BJ (cell line): Measurements from ENCODE around the gene AQP5. TPM values are rescaled to one million over a fixed set of nuclear protein-coding genes. Genes with fewer than 3 reads are reported as not detected.

Experiments used
- CTCF ChIA-PET: fragments of 350-600 bp; formaldehyde crosslinking; extraction: SDS; loops from one replicate; lab custom pipeline; 2021; ENCODE audit warnings: antibody characterized with exemption, inconsistent platforms; lab: Yijun Ruan, JAX
- POLR2A ChIA-PET: fragments of 300-600 bp; sonication (Branson Sonifier 250); formaldehyde crosslinking; extraction: SDS; loops from one replicate; lab custom pipeline; 2021; ENCODE audit warnings: antibody characterized with exemption; lab: Charles Lee
- DNase-seq: peaks from one replicate; pipeline ENCODE4 v3.0.0-alpha.2; 2011; ENCODE audit warnings: low read depth
- H3K27me3 ChIP-seq: 2 replicates; pipeline ENCODE4 v1.6.0; 2011; ENCODE audit warnings: low read length; ENCODE audit not compliant: control insufficient read depth, insufficient read depth
- H3K36me3 ChIP-seq: 2 replicates; pipeline ENCODE4 v1.5.1; 2011; ENCODE audit warnings: low read length; ENCODE audit not compliant: control insufficient read depth, insufficient read depth
- H3K4me3 ChIP-seq: 2 replicates; pipeline ENCODE4 v1.5.1; 2011; ENCODE audit warnings: low read depth, mild to moderate bottlenecking, control low read depth, low read length
- polyA plus RNA-seq: library from polyadenylated mRNA; depleted of rRNA; stranded (reverse); fragments of >200 nt; gene quantifications from 2 replicates; pipeline ENCODE4 v1.2.3, GENCODE V29; 2011
- TF ChIP-seq, protein P1 (sequence below): IDR thresholded peaks from 2 replicates; pipeline ENCODE4 v1.5.1; 2011; ENCODE audit warnings: low read depth, mild to moderate bottlenecking, control low read depth, inconsistent platforms, low read length, moderate library complexity; ENCODE audit not compliant: insufficient read depth

Gene AQP5
- polyA plus RNA-seq, 1 experiment = not detected

- ChIA-PET POLR2A (no interaction called here), CTCF (interaction anchor here (0.6 to 3.9 kb wide), 34 partner anchors 9 to 1272 kb away, joined by 3 to 51 read pairs (median 5); partner anchors contain the start of genes AQP5 and POU6F1)
- H3K27me3 ChIP-seq = peaks cover 5% of the 10 kb centered on the region
- H3K36me3 ChIP-seq = no peaks in the 10 kb centered on the region
- TF ChIP-seq, protein P1, sequence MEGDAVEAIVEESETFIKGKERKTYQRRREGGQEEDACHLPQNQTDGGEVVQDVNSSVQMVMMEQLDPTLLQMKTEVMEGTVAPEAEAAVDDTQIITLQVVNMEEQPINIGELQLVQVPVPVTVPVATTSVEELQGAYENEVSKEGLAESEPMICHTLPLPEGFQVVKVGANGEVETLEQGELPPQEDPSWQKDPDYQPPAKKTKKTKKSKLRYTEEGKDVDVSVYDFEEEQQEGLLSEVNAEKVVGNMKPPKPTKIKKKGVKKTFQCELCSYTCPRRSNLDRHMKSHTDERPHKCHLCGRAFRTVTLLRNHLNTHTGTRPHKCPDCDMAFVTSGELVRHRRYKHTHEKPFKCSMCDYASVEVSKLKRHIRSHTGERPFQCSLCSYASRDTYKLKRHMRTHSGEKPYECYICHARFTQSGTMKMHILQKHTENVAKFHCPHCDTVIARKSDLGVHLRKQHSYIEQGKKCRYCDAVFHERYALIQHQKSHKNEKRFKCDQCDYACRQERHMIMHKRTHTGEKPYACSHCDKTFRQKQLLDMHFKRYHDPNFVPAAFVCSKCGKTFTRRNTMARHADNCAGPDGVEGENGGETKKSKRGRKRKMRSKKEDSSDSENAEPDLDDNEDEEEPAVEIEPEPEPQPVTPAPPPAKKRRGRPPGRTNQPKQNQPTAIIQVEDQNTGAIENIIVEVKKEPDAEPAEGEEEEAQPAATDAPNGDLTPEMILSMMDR = peak; percentile 93
- no peak overlapping the region for H3K4me3 ChIP-seq
- peak; percentile 9 for DNase-seq
These were observed 16.1 kb upstream of the AQP5 start for GRCh38 chr12:49945394-49946080.

GRCh38 chr12:49946086-49946485 is 15.6 kb upstream of the AQP5 start:
- POLR2A ChIA-PET = no interaction called here
- peaks cover 5% of the 10 kb centered on the region for H3K27me3 ChIP-seq
- TF ChIP-seq, protein P1 = no peak
- H3K4me3 ChIP-seq = no peak overlapping the region
- no peak for DNase-seq
- CTCF ChIA-PET = interaction anchor here (0.6 to 3.9 kb wide), 35 partner anchors 9 to 1272 kb away, joined by 3 to 51 read pairs (median 5); partner anchors contain the start of genes AQP5 and POU6F1
- no peaks in the 10 kb centered on the region for H3K36me3 ChIP-seq

- Histone ChIP-seq H3K27me3 (peaks cover 5% of the 10 kb centered on the region), H3K36me3 (no peaks in the 10 kb centered on the region), H3K4me3 (no peak overlapping the region)
- DNase-seq = no peak
- POLR2A ChIA-PET = no interaction called here
- TF ChIP-seq, protein P1 = no peak
- CTCF ChIA-PET = interaction anchor here (0.6 to 3.9 kb wide), 24 partner anchors 8 to 128 kb away, joined by 3 to 51 read pairs (median 8); partner anchors contain the start of gene AQP5
These were observed 15.2 kb upstream of the AQP5 start for GRCh38 chr12:49946497-49946896.

GRCh38 chr12:49947593-49948226 is 14.0 kb upstream of the AQP5 start:
- H3K36me3 ChIP-seq = no peaks in the 10 kb centered on the region
- H3K27me3 ChIP-seq = peaks cover 7% of the 10 kb centered on the region
- H3K4me3 ChIP-seq = no peak overlapping the region
- TF ChIP-seq, protein P1 = no peak
- POLR2A ChIA-PET = no interaction called here
- DNase-seq = no peak
- CTCF ChIA-PET = interaction anchor here (0.6 to 3.9 kb wide), 9 partner anchors 8 to 543 kb away, joined by 3 to 51 read pairs (median 14); partner anchors contain the start of gene COX14
